Neuronal stem cell (in vitro differentiated cells): ENCODE data around the gene CDK11B.

ENCODE experiments used
- DNase-seq: peaks from one replicate; pipeline ENCODE4 v3.0.0-alpha.2; 2013; ENCODE audit warnings: low spot score
- H2AFZ ChIP-seq: one replicate; pipeline ENCODE4 v1.6.1; 2013; ENCODE audit warnings: mild to moderate bottlenecking, low read length, inconsistent platforms
- H2AK5ac ChIP-seq: 2 replicates; pipeline ENCODE4 v1.6.1; 2013; ENCODE audit warnings: low read depth, mild to moderate bottlenecking, inconsistent platforms, low read length, moderate library complexity, mixed read lengths
- H2BK120ac ChIP-seq: 2 replicates; pipeline ENCODE4 v1.6.1; 2013; ENCODE audit warnings: low read depth, mild to moderate bottlenecking, inconsistent platforms, low read length, moderate library complexity, mixed read lengths
- H2BK12ac ChIP-seq: one replicate; pipeline ENCODE4 v1.6.1; 2013; ENCODE audit warnings: low read length, inconsistent platforms
- H2BK15ac ChIP-seq: 2 replicates; pipeline ENCODE4 v1.6.1; 2013; ENCODE audit warnings: mild to moderate bottlenecking, low read length, inconsistent platforms, mixed read lengths
- H2BK5ac ChIP-seq: one replicate; pipeline ENCODE4 v1.6.1; 2013; ENCODE audit warnings: inconsistent platforms, mild to moderate bottlenecking, low read length, moderate library complexity
- H3K14ac ChIP-seq: one replicate; pipeline ENCODE4 v1.6.1; 2013; ENCODE audit warnings: low read length, inconsistent platforms
- H3K18ac ChIP-seq: 2 replicates; pipeline ENCODE4 v1.6.1; 2013; ENCODE audit warnings: low read length, inconsistent platforms
- H3K23ac ChIP-seq: 2 replicates; pipeline ENCODE4 v1.6.1; 2013; ENCODE audit warnings: low read depth, mild to moderate bottlenecking, mixed read lengths, low read length, inconsistent platforms; ENCODE audit not compliant: poor library complexity
- H3K27ac ChIP-seq: replicated peaks from 3 replicates; pipeline ENCODE4 v1.5.1; 2013; ENCODE audit warnings: low read length, inconsistent platforms
- H3K27me3 ChIP-seq, 3 experiments: 2 replicates each; pipeline ENCODE4 v1.6.1; 2013; ENCODE audit warnings: low read length in 3 of 3, mild to moderate bottlenecking in 2 of 3, inconsistent platforms in 1 of 3, low read depth in 1 of 3, mixed read lengths in 1 of 3, moderate library complexity in 1 of 3; ENCODE audit not compliant: control insufficient read depth in 3 of 3, insufficient read depth in 3 of 3
- H3K36me3 ChIP-seq, 2 donors: replicated peaks in 1 of 2; 2 replicates each; pipeline ENCODE4 v1.6.1; 2013; ENCODE audit warnings: low read length in 2 of 2; ENCODE audit not compliant: control insufficient read depth in 2 of 2, insufficient read depth in 2 of 2
- H3K4ac ChIP-seq: 2 replicates; pipeline ENCODE4 v1.6.1; 2013; ENCODE audit warnings: inconsistent platforms, mild to moderate bottlenecking, low read length, moderate library complexity
- H3K4me1 ChIP-seq, 2 donors: 1 replicate in 1 of 2; 2 replicates in 1 of 2; pipeline ENCODE4 v1.6.1; 2013; ENCODE audit warnings: low read length in 2 of 2, low read depth in 1 of 2; ENCODE audit not compliant: control insufficient read depth in 2 of 2, insufficient read depth in 1 of 2
- H3K4me2 ChIP-seq: one replicate; pipeline ENCODE4 v1.6.1; 2013; ENCODE audit warnings: mild to moderate bottlenecking, low read length, inconsistent platforms; ENCODE audit not compliant: insufficient read depth, poor library complexity, severe bottlenecking
- H3K4me3 ChIP-seq, 2 donors: 2 replicates each; pipeline ENCODE4 v1.5.1; 2013; ENCODE audit warnings: low read length in 2 of 2, mild to moderate bottlenecking in 2 of 2, inconsistent platforms in 1 of 2, moderate library complexity in 1 of 2
- H3K79me1 ChIP-seq: one replicate; pipeline ENCODE4 v1.6.1; 2013; ENCODE audit warnings: low read depth, mild to moderate bottlenecking, inconsistent platforms, low read length, moderate library complexity
- H3K9ac ChIP-seq: one replicate; pipeline ENCODE4 v1.6.1; 2013; ENCODE audit warnings: mild to moderate bottlenecking, low read depth, low read length, inconsistent platforms; ENCODE audit not compliant: poor library complexity
- H3K9me3 ChIP-seq, 2 donors: replicated peaks in 1 of 2; 2 replicates each; pipeline versions ENCODE3 to v1.6.1; 2013; ENCODE audit warnings: low read length in 2 of 2, mild to moderate bottlenecking in 2 of 2, inconsistent platforms in 1 of 2, low read depth in 1 of 2, mixed read lengths in 1 of 2, moderate library complexity in 1 of 2; ENCODE audit not compliant: control insufficient read depth in 2 of 2, insufficient read depth in 1 of 2
- H4K8ac ChIP-seq: one replicate; pipeline ENCODE4 v1.6.1; 2013; ENCODE audit warnings: low read depth, mild to moderate bottlenecking, inconsistent platforms, low read length, moderate library complexity
- H4K91ac ChIP-seq: one replicate; pipeline ENCODE4 v1.6.1; 2013; ENCODE audit warnings: low read length, low read depth, mild to moderate bottlenecking, inconsistent platforms; ENCODE audit not compliant: poor library complexity
- WGBS, 2 donors: extraction: QIAGEN DNeasy Blood & Tissue Kit; methylation state at CpG; one replicate each; pipeline ENCODE4 v1.1.7; 2013; ENCODE audit warnings: missing lambda C conversion rate in 2 of 2, mixed read lengths in 1 of 2; ENCODE audit not compliant: insufficient read length in 2 of 2, insufficient replicate concordance in 1 of 2; ENCODE audit errors: extremely low coverage in 2 of 2; 5-methylcytosine and 5-hydroxymethylcytosine counted together

Gene CDK11B

DNA sequence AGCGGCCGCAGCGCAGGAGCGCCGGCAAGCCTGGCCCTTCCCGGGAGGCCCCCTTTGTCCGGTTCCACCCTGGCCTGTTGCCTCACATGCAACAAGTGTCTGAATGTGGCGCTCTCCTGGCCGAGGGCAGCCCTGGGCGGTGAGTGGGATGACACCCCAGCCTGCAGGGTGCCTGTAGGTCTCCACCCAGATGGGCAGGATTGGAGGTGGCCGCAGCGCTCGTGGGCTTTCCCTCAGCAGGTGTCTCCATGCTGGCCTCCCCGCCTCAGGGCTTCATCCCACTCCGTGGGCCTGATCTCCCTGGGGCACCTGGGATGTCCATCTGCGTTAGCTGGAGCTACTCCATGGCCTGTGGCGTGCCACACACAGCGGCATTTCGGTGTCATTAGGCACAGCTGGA lies 42.0 kb downstream of the CDK11B start:
- peak overlapping the region; percentile 48 for H2BK5ac ChIP-seq
- no peak overlapping the region for H4K8ac ChIP-seq
- no peak for DNase-seq
- H3K18ac ChIP-seq = no peak overlapping the region
- no peak overlapping the region for H2BK15ac ChIP-seq
- no peak overlapping the region for H3K27ac ChIP-seq
- H3K14ac ChIP-seq = peak overlapping the region; percentile 71
- H3K4me2 ChIP-seq = peak overlapping the region; percentile 96
- WGBS, 2 donors = no CpG with 5 or more reads among the region's 19 CpGs
- H3K23ac ChIP-seq = peak overlapping the region; percentile 85
- H3K4ac ChIP-seq = no peak overlapping the region
- no peak overlapping the region for H2BK12ac ChIP-seq
- H3K27me3 ChIP-seq = no peaks in the 10 kb centered on the region
- H2AK5ac ChIP-seq = peak overlapping the region; percentile 46
- H3K4me1 ChIP-seq = peaks cover 11 to 21% of the 10 kb centered on the region in 2 donors
- H3K9ac ChIP-seq = peak overlapping the region; percentile 92
- H2BK120ac ChIP-seq = peak overlapping the region; percentile 47
- H3K36me3 ChIP-seq = peaks cover 12 to 24% of the 10 kb centered on the region in 2 donors
- peaks cover 21% of the 10 kb centered on the region for H3K79me1 ChIP-seq
- no peaks in the 10 kb centered on the region for H3K9me3 ChIP-seq
- H3K4me3 ChIP-seq = peak overlapping the region; percentile 95 to 100
- H4K91ac ChIP-seq = no peak overlapping the region
- no peak overlapping the region for H2AFZ ChIP-seq

DNA sequence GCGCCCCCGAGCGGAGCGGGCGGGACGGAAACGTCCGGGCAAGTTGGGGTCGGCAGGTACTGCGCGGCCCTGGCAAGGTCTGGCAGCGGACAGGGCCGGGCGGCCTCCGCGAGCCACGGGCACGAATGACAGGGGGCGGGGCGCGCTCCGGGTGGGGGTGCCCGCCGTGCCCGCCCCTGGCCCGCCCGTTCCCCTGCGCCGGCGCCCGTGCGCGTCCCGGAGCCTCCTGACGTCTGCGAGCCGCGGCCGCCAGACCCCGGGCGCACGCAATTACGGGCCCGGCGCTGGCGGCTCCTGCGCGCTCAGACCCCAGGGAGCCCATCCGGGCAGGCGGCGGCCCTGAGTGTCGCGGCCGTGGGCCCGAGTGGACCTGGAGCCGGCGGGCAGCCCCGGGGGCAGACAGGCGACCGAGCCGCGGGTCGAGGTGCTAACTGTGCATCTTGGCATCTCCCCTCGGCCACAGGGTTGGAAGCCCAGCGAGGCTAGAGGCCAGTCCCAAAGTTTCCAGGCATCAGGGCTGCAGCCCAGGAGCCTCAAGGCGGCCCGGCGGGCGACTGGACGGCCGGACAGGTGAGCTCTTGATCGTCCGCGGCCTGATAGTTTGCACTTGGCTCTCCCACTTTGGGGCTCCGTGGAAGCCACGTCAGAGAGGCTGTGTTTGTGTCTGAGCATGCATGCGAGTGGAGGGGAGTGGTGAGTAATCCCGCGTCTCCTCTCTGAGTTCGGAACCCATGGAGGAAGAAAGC lies 42.6 kb downstream of the CDK11B start:
- Histone ChIP-seq H2AFZ (peak overlapping the region; percentile 99), H3K27me3 (no peaks in the 10 kb centered on the region), H3K4me1 (peaks cover 11 to 21% of the 10 kb centered on the region in 2 donors), H3K9me3 (no peaks in the 10 kb centered on the region), H3K23ac (peak overlapping the region; percentile 100), H3K27ac (peak overlapping the region; percentile 27), H3K79me1 (peaks cover 21% of the 10 kb centered on the region), H3K4me2 (peak overlapping the region; percentile 96), H2AK5ac (peak overlapping the region; percentile 56), H3K9ac (peak overlapping the region; percentile 92), H3K4ac (no peak overlapping the region), H2BK15ac (no peak overlapping the region), H2BK5ac (peak overlapping the region; percentile 100), H2BK120ac (peak overlapping the region; percentile 47), H3K36me3 (peaks cover 12 to 24% of the 10 kb centered on the region in 2 donors), H3K14ac (peak overlapping the region; percentile 94), H4K8ac (no peak overlapping the region), H3K18ac (peak overlapping the region; percentile 93), H2BK12ac (peak overlapping the region; percentile 84), H3K4me3 (peak overlapping the region; percentile 95 to 100), H4K91ac (no peak overlapping the region)
- no peak for DNase-seq
- WGBS, 2 donors = no CpG with 5 or more reads among the region's 80 CpGs

DNA sequence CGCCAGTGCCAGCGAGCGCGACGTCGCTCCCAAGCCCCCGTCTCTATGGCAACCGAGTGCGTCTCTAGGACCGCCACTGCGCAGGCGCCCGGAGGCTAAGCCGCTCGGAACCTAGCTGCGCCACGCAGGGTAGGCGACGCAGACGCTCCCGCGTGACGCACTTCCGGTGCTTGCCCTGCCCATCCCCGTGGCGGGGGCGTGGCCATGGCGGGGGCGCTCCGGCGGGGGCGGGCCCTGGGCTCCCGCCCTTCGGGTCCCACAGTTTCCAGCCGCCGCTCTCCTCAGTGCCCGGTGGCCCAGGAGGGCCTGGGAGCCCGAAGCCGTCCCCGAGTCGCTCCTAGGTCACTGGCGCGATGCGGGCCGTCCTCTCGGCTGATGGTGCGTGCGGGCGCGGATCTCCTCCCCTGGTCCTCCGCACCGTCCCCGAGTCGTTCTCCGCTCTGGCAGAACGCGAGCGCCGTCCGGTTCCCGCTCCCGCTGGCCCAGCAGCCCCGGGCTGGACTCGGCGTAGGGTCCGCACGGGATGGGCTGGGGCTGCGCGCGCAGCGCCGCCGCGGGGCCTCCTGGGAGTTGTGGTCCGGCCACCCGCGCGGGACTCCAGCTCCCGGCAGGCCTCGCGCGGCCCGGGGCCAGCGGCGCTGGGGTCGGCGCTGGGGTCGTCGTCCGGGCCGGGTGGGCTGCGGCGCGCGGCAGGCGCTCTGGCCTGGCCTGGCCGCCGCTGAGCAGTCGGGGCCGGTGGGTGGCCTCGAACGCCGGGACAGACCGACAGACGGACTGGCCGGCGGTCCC lies 43.4 kb downstream of the CDK11B start, which contains the start of gene MIB2:
Gene MIB2, plus strand, starts transcription at position 245 of the 789 bp plus-strand sequence. CDS start 7,953 bp downstream, outside the sequence.
- WGBS, 2 donors = no CpG with 5 or more reads among the region's 107 CpGs

DNA sequence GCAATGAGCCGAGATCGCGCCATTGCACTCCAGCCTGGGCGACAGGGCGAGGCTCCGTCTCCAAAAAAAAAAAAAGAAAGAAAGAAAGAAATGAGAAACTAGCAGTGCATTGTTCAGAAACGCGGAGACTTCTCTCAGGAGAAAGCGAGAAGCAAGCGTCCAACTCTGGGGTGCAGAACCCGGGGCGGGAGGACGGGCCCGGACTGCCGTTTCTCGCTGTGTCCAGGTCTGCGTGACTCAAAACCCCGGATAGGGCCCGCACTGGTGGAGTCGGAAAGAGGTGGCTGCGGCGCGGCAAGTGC lies 43.9 kb downstream of the CDK11B start:
- Histone ChIP-seq H4K8ac (no peak overlapping the region), H2BK15ac (no peak overlapping the region), H3K9me3 (no peaks in the 10 kb centered on the region), H2BK5ac (no peak overlapping the region), H3K23ac (peak overlapping the region; percentile 100), H3K4ac (no peak overlapping the region), H3K4me3 (peak overlapping the region; percentile 88 to 100), H3K27me3 (no peaks in the 10 kb centered on the region), H3K9ac (peak overlapping the region; percentile 47), H3K4me2 (peak overlapping the region; percentile 93), H3K4me1 (peaks cover 11 to 21% of the 10 kb centered on the region in 2 donors), H2AFZ (peak overlapping the region; percentile 99), H3K79me1 (peaks cover 21% of the 10 kb centered on the region), H2AK5ac (no peak overlapping the region), H3K36me3 (peaks cover 12 to 24% of the 10 kb centered on the region in 2 donors), H2BK120ac (no peak overlapping the region), H3K18ac (no peak overlapping the region), H3K14ac (no peak overlapping the region), H3K27ac (peak overlapping the region; percentile 14), H2BK12ac (no peak overlapping the region), H4K91ac (no peak overlapping the region)
- DNase-seq = no peak
- WGBS, 2 donors = no CpG with 5 or more reads among the region's 23 CpGs

More for the DNA sequence above, 43.4 kb downstream of the CDK11B start, which contains the start of gene MIB2:
- H2BK120ac ChIP-seq = peak within 1 kb of the TSS; percentile 89
- peak within 1 kb of the TSS; percentile 100 for H3K4ac ChIP-seq
- H3K79me1 ChIP-seq = peaks cover 21% of the 10 kb centered on the region
- H4K91ac ChIP-seq = peak within 1 kb of the TSS; percentile 96
- peaks cover 11 to 21% of the 10 kb centered on the region in 2 donors for H3K4me1 ChIP-seq
- H2BK5ac ChIP-seq = peak within 1 kb of the TSS; percentile 100
- H3K4me3 ChIP-seq = peak within 1 kb of the TSS; percentile 95 to 100
- H3K9me3 ChIP-seq = no peaks in the 10 kb centered on the region
- peak within 1 kb of the TSS; percentile 82 for H4K8ac ChIP-seq
- peak within 1 kb of the TSS; percentile 100 for H3K23ac ChIP-seq
- H3K27ac ChIP-seq = peak within 1 kb of the TSS; percentile 100
- DNase-seq = peak; percentile 96
- peak within 1 kb of the TSS; percentile 93 for H2BK12ac ChIP-seq
- H2AK5ac ChIP-seq = peak within 1 kb of the TSS; percentile 100
- H3K4me2 ChIP-seq = peak within 1 kb of the TSS; percentile 96
- peak within 1 kb of the TSS; percentile 100 for H3K18ac ChIP-seq
- peak within 1 kb of the TSS; percentile 100 for H3K9ac ChIP-seq
- peak within 1 kb of the TSS; percentile 64 for H2BK15ac ChIP-seq
- H3K14ac ChIP-seq = peak within 1 kb of the TSS; percentile 100
- H2AFZ ChIP-seq = peak within 1 kb of the TSS; percentile 99
- H3K36me3 ChIP-seq = peaks cover 12 to 24% of the 10 kb centered on the region in 2 donors
- H3K27me3 ChIP-seq = no peaks in the 10 kb centered on the region
